NCI-H510A (cell line): ENCODE results near the gene SCGB3A1.

Source experiments
- DNase-seq: peaks from one replicate; lab custom pipeline; 2025; lab: John Stamatoyannopoulos, UW

The SCGB3A1 gene

GRCh38 chr5:180604271-180604670, 13.0 kb upstream of the SCGB3A1 start:
- DNase-seq, result no peak

- no peak for DNase-seq
These were observed 11.8 kb upstream of the SCGB3A1 start for GRCh38 chr5:180603076-180603594.

GRCh38 chr5:180602481-180603075, 11.3 kb upstream of the SCGB3A1 start:
- no peak for DNase-seq

- no peak for DNase-seq
These were observed 10.5 kb upstream of the SCGB3A1 start for GRCh38 chr5:180601591-180602480.

- DNase-seq, result no peak
These were observed 9.3 kb upstream of the SCGB3A1 start for GRCh38 chr5:180600554-180601041.

GRCh38 chr5:180599981-180600553, 8.8 kb upstream of the SCGB3A1 start:
- DNase-seq, result no peak

GRCh38 chr5:180599590-180599914, 8.3 kb upstream of the SCGB3A1 start:
- DNase-seq, result no peak

- no peak for DNase-seq
These were observed 7.7 kb upstream of the SCGB3A1 start for GRCh38 chr5:180598797-180599589.

GRCh38 chr5:180598316-180598701, 7.0 kb upstream of the SCGB3A1 start:
- no peak for DNase-seq

GRCh38 chr5:180596668-180597231, 5.5 kb upstream of the SCGB3A1 start:
- DNase-seq, result no peak

GRCh38 chr5:180596115-180596667, 4.9 kb upstream of the SCGB3A1 start:
- DNase-seq, result no peak

GRCh38 chr5:180595381-180596114, 4.2 kb upstream of the SCGB3A1 start:
- DNase-seq, result no peak

GRCh38 chr5:180595046-180595379, 3.7 kb upstream of the SCGB3A1 start:
- DNase-seq, result no peak

- no peak for DNase-seq
These were observed 3.2 kb upstream of the SCGB3A1 start for GRCh38 chr5:180594311-180595045.

GRCh38 chr5:180593446-180594206, 2.3 kb upstream of the SCGB3A1 start:
- DNase-seq, result no peak

GRCh38 chr5:180592176-180592575, 877 bp upstream of the SCGB3A1 start:
- no peak for DNase-seq

GRCh38 chr5:180590543-180591310, 572 bp downstream of the SCGB3A1 start:
- no peak for DNase-seq

GRCh38 chr5:180589771-180590542, 1.3 kb downstream of the SCGB3A1 start:
- no peak for DNase-seq
